HL-60/S4 (cell line): ENCODE data around the gene GRAMD4.

ENCODE experiments used
- in situ Hi-C: fragments of 300-500 bp; cut with MboI; formaldehyde crosslinking; loops from 2 replicates; pipeline ENCODE4 v1.14.3; 2022; ENCODE audit warnings: low sequenced_read_pairs

GRAMD4 gene

GRCh38 chr22:46596032-46596441 is 24.1 kb upstream of the GRAMD4 start:
- in situ Hi-C loops: no loop called here

GRCh38 chr22:46596819-46597218 is 23.4 kb upstream of the GRAMD4 start:
- in situ Hi-C loops: no loop called here

- in situ Hi-C loops: no loop called here
These were observed 22.0 kb upstream of the GRAMD4 start for GRCh38 chr22:46598224-46598623.

GRCh38 chr22:46598737-46599424 is 21.3 kb upstream of the GRAMD4 start:
- in situ Hi-C loops: no loop called here

GRCh38 chr22:46600273-46600796 is 19.9 kb upstream of the GRAMD4 start:
- in situ Hi-C loops: no loop called here

- in situ Hi-C loops: no loop called here
These were observed 18.2 kb upstream of the GRAMD4 start for GRCh38 chr22:46602025-46602424.

GRCh38 chr22:46604306-46604690 is 15.9 kb upstream of the GRAMD4 start:
- in situ Hi-C loops: no loop called here

- in situ Hi-C loops: no loop called here
These were observed 15.1 kb upstream of the GRAMD4 start for GRCh38 chr22:46605117-46605516.

- in situ Hi-C loops: no loop called here
These were observed 13.3 kb upstream of the GRAMD4 start for GRCh38 chr22:46606886-46607285.

GRCh38 chr22:46607483-46608114 is 12.6 kb upstream of the GRAMD4 start:
- in situ Hi-C loops: no loop called here

GRCh38 chr22:46609175-46609690 is 11.0 kb upstream of the GRAMD4 start:
- in situ Hi-C loops: no loop called here

GRCh38 chr22:46609724-46610201 is 10.4 kb upstream of the GRAMD4 start:
- in situ Hi-C loops: no loop called here

GRCh38 chr22:46610356-46610755 is 9.8 kb upstream of the GRAMD4 start:
- in situ Hi-C loops: no loop called here

- in situ Hi-C loops: no loop called here
These were observed 9.0 kb upstream of the GRAMD4 start for GRCh38 chr22:46611189-46611588.

- in situ Hi-C loops: no loop called here
These were observed 7.8 kb upstream of the GRAMD4 start for GRCh38 chr22:46612341-46612903.

- in situ Hi-C loops: no loop called here
These were observed 7.1 kb upstream of the GRAMD4 start for GRCh38 chr22:46612904-46613605.

- in situ Hi-C loops: no loop called here
These were observed 6.6 kb upstream of the GRAMD4 start for GRCh38 chr22:46613606-46614021.

- in situ Hi-C loops: no loop called here
These were observed 5.9 kb upstream of the GRAMD4 start for GRCh38 chr22:46614025-46614931.

GRCh38 chr22:46617207-46617985 is 2.8 kb upstream of the GRAMD4 start:
- in situ Hi-C loops: no loop called here
